A549 (cell line): ENCODE results near the gene HOXB7.
A peak's percentile ranks its signal among the peaks of the same experiment; 100 is the strongest.

Experiments used
- ESRRA ChIP-seq: fragments of 150-350 bp; IDR thresholded peaks from 2 replicates; pipeline ENCODE4 v1.6.1; 2014; ENCODE audit warnings: mild to moderate bottlenecking, low read length, borderline replicate concordance
- HES2 ChIP-seq: fragments of >200 bp; sonication (Bioruptor Twin); formaldehyde crosslinking; IDR thresholded peaks from 2 replicates; pipeline ENCODE4 v1.6.1; 2016
- MAX ChIP-seq: IDR thresholded peaks from 2 replicates; pipeline ENCODE4 v1.6.1; 2012
- NFE2L2 ChIP-seq: fragments of 150-350 bp; conservative IDR thresholded peaks from 2 replicates; pipeline ENCODE4 v1.6.1; 2014; ENCODE audit warnings: low read length
- PHF8 ChIP-seq: fragments of 200-600 bp; sonication (generic); IDR thresholded peaks from 2 replicates; pipeline ENCODE4 v1.6.1; 2016; ENCODE audit warnings: low read depth, mild to moderate bottlenecking, antibody characterized with exemption, moderate library complexity, borderline replicate concordance
- POLR2A ChIP-seq: IDR thresholded peaks from 2 replicates; pipeline ENCODE4 v1.6.1; 2012; ENCODE audit warnings: mild to moderate bottlenecking, low read length
- TP53 ChIP-seq: fragments of 250-450 bp; sonication (Bioruptor Pico); IDR thresholded peaks from 2 replicates; pipeline ENCODE4 v1.5.0; 2021; ENCODE audit warnings: mild to moderate bottlenecking, moderate library complexity
- USF2 ChIP-seq: fragments of 450-650 bp; IDR thresholded peaks from 2 replicates; pipeline ENCODE4 v1.6.1; 2014; ENCODE audit warnings: antibody characterized with exemption
- ZC3H11A ChIP-seq: fragments of 450-650 bp; IDR thresholded peaks from 2 replicates; pipeline ENCODE4 v1.6.1; 2014; ENCODE audit warnings: antibody characterized with exemption, mild to moderate bottlenecking
- TF ChIP-seq, protein P1 (sequence below): fragments of >200 bp; sonication (Bioruptor Twin); formaldehyde crosslinking; IDR thresholded peaks from 3 replicates; pipeline ENCODE4 v1.5.1; 2016
- TF ChIP-seq, protein P2 (sequence below): IDR thresholded peaks from 2 replicates; pipeline ENCODE4 v1.6.1; 2012
- TF ChIP-seq, protein P3 (sequence below): fragments of 250-450 bp; sonication (Bioruptor Pico); IDR thresholded peaks from 2 replicates; pipeline ENCODE4 v1.5.0; 2021; ENCODE audit warnings: mild to moderate bottlenecking, moderate library complexity, borderline replicate concordance
- TF ChIP-seq, protein P4 (sequence below): fragments of 150-350 bp; IDR thresholded peaks from 2 replicates; pipeline ENCODE4 v1.6.1; 2014; ENCODE audit warnings: low read depth, mild to moderate bottlenecking, low read length
- TF ChIP-seq, protein P5 (sequence below): fragments of 200-600 bp; sonication (generic); IDR thresholded peaks from 2 replicates; pipeline ENCODE4 v1.6.1; 2016; ENCODE audit warnings: antibody characterized with exemption, mild to moderate bottlenecking, moderate library complexity

- TF ChIP-seq, protein P1, sequence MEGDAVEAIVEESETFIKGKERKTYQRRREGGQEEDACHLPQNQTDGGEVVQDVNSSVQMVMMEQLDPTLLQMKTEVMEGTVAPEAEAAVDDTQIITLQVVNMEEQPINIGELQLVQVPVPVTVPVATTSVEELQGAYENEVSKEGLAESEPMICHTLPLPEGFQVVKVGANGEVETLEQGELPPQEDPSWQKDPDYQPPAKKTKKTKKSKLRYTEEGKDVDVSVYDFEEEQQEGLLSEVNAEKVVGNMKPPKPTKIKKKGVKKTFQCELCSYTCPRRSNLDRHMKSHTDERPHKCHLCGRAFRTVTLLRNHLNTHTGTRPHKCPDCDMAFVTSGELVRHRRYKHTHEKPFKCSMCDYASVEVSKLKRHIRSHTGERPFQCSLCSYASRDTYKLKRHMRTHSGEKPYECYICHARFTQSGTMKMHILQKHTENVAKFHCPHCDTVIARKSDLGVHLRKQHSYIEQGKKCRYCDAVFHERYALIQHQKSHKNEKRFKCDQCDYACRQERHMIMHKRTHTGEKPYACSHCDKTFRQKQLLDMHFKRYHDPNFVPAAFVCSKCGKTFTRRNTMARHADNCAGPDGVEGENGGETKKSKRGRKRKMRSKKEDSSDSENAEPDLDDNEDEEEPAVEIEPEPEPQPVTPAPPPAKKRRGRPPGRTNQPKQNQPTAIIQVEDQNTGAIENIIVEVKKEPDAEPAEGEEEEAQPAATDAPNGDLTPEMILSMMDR: peak; percentile 99
- TF ChIP-seq USF2 (no peak), MAX (peak; percentile 41; the same call in 1 of the 2 replicates), ZC3H11A (no peak), POLR2A (no peak), PHF8 (no peak), HES2 (no peak), ESRRA (no peak), TP53 (CRISPR knock-in tag) (no peak), NFE2L2 (no peak)
- TF ChIP-seq, protein P2, sequence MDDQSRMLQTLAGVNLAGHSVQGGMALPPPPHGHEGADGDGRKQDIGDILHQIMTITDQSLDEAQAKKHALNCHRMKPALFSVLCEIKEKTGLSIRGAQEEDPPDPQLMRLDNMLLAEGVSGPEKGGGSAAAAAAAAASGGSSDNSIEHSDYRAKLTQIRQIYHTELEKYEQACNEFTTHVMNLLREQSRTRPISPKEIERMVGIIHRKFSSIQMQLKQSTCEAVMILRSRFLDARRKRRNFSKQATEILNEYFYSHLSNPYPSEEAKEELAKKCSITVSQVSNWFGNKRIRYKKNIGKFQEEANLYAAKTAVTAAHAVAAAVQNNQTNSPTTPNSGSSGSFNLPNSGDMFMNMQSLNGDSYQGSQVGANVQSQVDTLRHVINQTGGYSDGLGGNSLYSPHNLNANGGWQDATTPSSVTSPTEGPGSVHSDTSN: no peak
- TF ChIP-seq, protein P3, sequence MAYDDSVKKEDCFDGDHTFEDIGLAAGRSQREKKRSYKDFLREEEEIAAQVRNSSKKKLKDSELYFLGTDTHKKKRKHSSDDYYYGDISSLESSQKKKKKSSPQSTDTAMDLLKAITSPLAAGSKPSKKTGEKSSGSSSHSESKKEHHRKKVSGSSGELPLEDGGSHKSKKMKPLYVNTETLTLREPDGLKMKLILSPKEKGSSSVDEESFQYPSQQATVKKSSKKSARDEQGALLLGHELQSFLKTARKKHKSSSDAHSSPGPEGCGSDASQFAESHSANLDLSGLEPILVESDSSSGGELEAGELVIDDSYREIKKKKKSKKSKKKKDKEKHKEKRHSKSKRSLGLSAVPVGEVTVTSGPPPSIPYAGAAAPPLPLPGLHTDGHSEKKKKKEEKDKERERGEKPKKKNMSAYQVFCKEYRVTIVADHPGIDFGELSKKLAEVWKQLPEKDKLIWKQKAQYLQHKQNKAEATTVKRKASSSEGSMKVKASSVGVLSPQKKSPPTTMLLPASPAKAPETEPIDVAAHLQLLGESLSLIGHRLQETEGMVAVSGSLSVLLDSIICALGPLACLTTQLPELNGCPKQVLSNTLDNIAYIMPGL (CRISPR knock-in tag): no peak
- TF ChIP-seq, protein P4, sequence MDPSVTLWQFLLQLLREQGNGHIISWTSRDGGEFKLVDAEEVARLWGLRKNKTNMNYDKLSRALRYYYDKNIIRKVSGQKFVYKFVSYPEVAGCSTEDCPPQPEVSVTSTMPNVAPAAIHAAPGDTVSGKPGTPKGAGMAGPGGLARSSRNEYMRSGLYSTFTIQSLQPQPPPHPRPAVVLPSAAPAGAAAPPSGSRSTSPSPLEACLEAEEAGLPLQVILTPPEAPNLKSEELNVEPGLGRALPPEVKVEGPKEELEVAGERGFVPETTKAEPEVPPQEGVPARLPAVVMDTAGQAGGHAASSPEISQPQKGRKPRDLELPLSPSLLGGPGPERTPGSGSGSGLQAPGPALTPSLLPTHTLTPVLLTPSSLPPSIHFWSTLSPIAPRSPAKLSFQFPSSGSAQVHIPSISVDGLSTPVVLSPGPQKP: no peak
- TF ChIP-seq, protein P5, sequence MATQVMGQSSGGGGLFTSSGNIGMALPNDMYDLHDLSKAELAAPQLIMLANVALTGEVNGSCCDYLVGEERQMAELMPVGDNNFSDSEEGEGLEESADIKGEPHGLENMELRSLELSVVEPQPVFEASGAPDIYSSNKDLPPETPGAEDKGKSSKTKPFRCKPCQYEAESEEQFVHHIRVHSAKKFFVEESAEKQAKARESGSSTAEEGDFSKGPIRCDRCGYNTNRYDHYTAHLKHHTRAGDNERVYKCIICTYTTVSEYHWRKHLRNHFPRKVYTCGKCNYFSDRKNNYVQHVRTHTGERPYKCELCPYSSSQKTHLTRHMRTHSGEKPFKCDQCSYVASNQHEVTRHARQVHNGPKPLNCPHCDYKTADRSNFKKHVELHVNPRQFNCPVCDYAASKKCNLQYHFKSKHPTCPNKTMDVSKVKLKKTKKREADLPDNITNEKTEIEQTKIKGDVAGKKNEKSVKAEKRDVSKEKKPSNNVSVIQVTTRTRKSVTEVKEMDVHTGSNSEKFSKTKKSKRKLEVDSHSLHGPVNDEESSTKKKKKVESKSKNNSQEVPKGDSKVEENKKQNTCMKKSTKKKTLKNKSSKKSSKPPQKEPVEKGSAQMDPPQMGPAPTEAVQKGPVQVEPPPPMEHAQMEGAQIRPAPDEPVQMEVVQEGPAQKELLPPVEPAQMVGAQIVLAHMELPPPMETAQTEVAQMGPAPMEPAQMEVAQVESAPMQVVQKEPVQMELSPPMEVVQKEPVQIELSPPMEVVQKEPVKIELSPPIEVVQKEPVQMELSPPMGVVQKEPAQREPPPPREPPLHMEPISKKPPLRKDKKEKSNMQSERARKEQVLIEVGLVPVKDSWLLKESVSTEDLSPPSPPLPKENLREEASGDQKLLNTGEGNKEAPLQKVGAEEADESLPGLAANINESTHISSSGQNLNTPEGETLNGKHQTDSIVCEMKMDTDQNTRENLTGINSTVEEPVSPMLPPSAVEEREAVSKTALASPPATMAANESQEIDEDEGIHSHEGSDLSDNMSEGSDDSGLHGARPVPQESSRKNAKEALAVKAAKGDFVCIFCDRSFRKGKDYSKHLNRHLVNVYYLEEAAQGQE: no peak
Observed at GRCh38 chr17:48618256-48618896, 7.6 kb upstream of the HOXB7 start.
